Hindlimb muscle (tissue), 1 donor: Measurements from ENCODE around the gene CHADL. TPM values are rescaled to one million over a fixed set of nuclear protein-coding genes. Genes with fewer than 3 reads are reported as not detected.
"Not testable (repeated sequence)": the region's sequence is repeated elsewhere in the genome, so short reads cannot be mapped to it uniquely, and the experiment has no call there.

Experiments
- DNase-seq: peaks from one replicate; pipeline ENCODE4 v3.0.0-alpha.2; 2013
- polyA plus RNA-seq: library from polyadenylated mRNA; unstranded; fragments of 120-200 nt; gene quantifications from one replicate; pipeline ENCODE4 v1.2.1, GENCODE V29; 2013; ENCODE audit not compliant: insufficient read length

The CHADL gene, protein sequence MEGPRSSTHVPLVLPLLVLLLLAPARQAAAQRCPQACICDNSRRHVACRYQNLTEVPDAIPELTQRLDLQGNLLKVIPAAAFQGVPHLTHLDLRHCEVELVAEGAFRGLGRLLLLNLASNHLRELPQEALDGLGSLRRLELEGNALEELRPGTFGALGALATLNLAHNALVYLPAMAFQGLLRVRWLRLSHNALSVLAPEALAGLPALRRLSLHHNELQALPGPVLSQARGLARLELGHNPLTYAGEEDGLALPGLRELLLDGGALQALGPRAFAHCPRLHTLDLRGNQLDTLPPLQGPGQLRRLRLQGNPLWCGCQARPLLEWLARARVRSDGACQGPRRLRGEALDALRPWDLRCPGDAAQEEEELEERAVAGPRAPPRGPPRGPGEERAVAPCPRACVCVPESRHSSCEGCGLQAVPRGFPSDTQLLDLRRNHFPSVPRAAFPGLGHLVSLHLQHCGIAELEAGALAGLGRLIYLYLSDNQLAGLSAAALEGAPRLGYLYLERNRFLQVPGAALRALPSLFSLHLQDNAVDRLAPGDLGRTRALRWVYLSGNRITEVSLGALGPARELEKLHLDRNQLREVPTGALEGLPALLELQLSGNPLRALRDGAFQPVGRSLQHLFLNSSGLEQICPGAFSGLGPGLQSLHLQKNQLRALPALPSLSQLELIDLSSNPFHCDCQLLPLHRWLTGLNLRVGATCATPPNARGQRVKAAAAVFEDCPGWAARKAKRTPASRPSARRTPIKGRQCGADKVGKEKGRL
- 4.9 TPM for polyA plus RNA-seq

- DNase-seq: no peak
Measured at GRCh38 chr22:41240377-41241132, at the start of gene CHADL. Gene CHADL (minus strand): TSS chr22:41240931. CDS start chr22:41240881, 50 bp downstream.

GRCh38 chr22:41289671-41290070 lies 48.9 kb upstream of the CHADL start:
- no peak for DNase-seq

- DNase-seq: no peak
Measured at GRCh38 chr22:41288245-41288946, 47.7 kb upstream of the CHADL start.

DNA sequence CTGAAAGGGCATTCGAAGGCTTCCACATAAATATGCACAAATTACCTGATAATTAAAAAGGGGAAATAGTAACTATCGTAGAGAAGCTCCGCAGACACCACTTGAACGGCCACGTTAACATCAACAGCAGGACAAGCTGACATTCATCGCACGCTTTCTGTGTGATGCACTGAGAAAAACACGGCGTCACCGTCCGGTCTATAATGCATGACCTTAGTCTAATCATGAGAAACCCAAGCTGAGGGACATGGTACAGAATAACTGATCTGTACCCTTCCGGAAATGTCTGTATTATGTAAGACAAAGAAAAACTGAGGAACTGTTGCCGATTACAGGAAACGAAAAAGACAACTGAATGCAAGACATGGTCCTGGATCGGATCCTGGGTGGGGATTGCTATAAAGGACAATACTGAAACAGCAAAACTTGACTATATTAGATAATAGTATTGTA lies 45.9 kb upstream of the CHADL start:
- peak; percentile 37 for DNase-seq

GRCh38 chr22:41285820-41286638 lies 45.3 kb upstream of the CHADL start, which contains the start of gene RANGAP1:
Gene RANGAP1 (minus strand): TSS chr22:41286187. CDS start chr22:41281044, 5,143 bp downstream.
- DNase-seq: peak; percentile 100

- DNase-seq: peak; percentile 15
Measured at GRCh38 chr22:41285441-41285819, 44.7 kb upstream of the CHADL start.

- DNase-seq: no peak
Measured at GRCh38 chr22:41284465-41284864, 43.7 kb upstream of the CHADL start.

GRCh38 chr22:41280854-41281253 lies 40.1 kb upstream of the CHADL start:
- DNase-seq: no peak

- no peak for DNase-seq
Measured at GRCh38 chr22:41280065-41280464, 39.3 kb upstream of the CHADL start.

GRCh38 chr22:41274856-41275255 lies 34.1 kb upstream of the CHADL start:
- no peak for DNase-seq

- DNase-seq: no peak
Measured at GRCh38 chr22:41273128-41273527, 32.4 kb upstream of the CHADL start.

DNA sequence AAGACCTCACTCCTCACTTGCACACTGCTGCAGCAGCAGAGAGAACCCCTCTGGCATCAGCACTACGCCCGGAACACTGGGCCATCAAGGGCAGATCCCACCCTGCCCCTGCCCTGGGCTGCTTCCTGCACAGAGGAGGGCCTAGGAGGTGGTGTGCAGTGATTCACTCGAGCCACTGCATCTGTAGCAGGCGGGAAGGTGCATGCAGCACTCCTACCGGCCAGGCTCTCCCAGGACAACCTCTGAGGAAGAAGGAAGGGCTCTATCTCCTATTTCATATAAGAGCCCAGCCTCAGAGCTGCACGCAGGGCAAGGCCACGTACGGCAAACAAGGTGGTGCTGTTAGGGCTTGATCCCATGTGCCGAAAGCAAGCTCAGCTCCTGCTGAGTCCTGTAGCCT lies 31.1 kb upstream of the CHADL start:
- DNase-seq: no peak

DNA sequence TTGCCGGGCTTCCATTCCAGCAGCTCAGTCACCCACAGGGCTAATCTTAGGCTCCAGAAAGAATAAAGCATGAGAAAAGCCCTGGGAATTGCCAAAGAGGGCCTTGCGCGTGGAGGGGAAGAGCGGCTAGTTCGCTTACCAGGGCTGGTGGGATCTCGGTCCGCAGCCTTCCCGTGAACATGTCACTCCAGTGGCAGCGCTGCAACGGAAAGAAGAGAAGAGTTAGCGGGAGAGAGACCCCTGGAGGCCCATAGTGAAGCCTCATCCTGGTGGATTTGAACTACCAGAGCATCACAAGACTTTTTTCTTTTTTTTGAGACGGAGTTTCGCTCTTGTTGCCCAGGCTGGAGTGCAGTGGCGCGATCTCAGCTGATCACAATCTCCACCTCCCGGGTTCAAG lies 27.2 kb upstream of the CHADL start:
- DNase-seq: no peak

DNA sequence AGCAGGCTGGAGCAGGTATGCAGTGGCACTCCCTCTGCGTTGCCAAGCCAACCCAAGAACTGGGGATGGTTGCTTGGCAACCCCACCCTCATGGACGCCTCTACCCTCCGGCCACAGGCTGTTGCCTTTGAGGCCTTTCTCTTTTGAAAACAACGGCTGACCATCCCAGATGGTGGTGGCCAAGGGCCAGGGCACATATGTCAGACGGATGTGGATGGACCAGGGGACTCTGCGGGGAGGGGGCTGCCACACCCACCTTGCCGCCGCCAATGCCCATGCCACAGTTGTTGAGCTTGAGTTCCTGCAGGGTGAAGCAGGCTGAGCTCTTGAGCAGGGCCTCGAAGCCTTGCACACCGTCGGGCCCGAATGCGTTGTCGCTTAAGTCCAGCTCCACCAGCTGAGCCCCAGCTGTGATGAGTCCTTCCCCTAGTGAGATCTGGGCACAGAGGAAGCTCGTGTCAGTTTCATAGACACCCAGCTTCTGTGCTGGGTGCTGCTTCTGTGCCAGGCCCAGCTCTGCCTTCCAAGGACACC lies 23.7 kb upstream of the CHADL start:
- DNase-seq: no peak

- DNase-seq: no peak
Measured at GRCh38 chr22:41263704-41264103, 23.0 kb upstream of the CHADL start.

DNA sequence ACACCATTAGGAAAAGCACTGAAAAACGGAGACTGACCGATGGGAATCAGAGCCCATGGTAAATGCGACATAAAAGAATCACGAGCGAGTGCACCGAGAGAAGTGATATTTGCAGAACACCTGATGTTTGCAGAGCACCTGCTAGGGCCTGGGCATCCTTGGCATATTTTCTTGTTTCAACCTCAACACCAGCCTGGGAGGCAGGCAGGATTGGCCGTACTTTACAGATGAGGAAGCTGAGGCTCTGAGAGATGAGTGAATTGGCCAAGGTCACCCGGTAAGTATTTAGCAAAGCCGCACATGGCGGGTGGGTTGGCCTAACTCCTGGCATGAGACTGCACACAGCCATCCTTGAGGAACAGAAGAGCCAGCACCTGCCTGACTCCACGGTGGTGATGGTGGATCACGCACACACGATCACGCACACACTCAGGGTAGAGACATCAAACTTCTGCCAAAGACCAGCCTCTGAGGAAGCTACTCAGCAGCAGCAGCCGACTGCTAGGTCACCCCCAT lies 21.6 kb upstream of the CHADL start:
- no peak for DNase-seq

DNA sequence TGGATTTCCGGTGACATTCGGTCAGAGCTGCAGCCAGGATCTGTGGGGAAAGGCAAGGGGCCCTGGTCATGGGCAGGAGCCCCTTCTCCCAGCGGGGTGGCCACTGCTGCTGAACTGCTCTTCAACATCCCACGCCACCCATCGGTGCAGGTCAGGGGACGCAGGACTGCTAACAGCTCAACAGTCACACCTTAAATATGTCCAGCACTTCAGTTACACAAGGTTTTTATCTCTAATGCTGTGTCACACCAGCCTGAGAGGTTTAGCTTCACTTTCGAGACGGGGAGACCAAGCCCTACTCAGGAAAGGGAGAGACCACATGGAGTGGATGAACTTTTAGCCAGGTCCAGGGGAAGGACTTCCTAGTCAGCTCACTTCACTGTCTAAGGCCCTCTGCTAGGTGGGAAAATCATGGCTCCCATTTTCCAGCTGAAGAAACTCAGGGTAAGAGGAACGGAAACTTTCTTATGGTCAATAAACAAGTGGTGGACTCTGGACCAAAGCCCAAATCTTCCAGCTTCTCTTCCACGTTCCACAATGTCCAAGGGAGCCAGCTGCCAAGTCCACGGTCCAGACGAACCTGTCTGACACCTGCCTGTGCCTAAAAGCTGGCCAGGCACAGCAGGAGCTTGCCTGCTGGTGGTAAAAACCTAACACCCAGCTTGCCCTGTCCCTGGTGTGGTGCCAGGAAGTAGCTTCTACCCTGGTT lies 21.0 kb upstream of the CHADL start:
- DNase-seq: no peak

DNA sequence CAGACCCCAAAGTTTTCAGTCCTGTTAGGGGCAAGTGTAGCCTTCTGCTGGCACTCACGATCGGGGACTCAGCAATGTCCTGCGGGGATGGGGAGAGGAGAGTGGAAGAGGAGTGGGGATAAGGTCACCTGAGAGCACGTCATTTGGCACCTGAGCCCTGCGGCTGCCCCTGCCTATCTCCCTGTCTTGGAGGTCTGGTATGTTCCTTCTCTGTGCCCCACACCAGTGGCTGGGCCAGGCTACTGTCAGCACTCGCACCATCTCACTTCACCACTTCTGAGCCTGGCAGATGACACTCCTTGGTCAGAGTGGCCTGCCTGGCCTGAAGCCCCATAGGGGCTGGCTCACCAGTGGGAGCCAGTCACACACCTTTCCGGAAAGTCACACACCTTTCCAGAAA lies 20.1 kb upstream of the CHADL start:
- DNase-seq: no peak

DNA sequence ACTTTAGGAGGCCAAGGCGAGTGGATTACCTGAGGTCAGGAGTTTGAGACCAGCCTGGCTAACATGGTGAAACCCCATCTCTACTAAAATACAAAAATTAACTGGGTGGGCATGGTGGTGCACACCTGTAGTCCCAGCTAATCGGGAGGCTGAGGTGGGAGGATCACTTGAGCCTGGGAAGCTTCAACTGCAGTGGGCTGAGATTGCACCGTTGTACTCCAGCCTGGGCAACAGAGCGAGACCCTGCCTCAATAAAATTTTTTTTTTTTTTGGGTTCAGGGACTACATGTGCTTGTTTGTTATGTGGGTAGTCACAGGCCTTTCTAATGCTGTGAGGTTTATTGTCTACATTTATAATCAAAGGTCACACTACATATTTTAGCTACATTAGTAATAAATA lies 19.0 kb upstream of the CHADL start:
- not testable (repeated sequence) for DNase-seq

DNA sequence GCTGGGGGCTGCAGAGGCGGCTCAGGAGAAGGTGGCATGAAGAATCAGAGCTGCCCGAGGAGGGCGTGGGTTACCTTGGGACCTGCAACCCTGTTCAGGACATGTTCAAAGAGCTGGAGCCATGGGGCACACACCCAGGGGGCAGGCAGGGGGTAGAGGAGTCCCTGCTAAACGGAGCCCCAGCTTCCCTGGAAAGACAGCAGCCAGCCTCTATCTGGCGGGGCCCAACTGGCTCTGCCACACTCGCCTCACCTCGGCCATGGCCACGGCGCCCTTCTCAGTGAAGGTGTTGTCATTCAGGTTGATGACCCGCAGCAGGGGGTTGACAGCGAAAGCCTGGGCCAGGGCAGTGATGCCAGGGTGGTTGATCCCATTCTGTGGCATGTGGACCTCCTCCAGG lies 17.0 kb upstream of the CHADL start:
- DNase-seq: no peak
